Measurements from ENCODE around the gene ATP6AP1. TPM values are rescaled to one million over a fixed set of nuclear protein-coding genes. Genes with fewer than 3 reads are reported as not detected.
A peak's percentile ranks its signal among the peaks of the same experiment; 100 is the strongest.

The ATP6AP1 gene
- total and polyA plus RNA-seq, 2 donors (not counting 3 experiments of a cell fraction or from before 2014, with no cell fraction given), result 145 to 322 TPM

GRCh38 chrX:154485150-154486051 is 56.9 kb downstream of the ATP6AP1 start:
- no peak overlapping the region for H3K27ac ChIP-seq (ENCODE audit: insufficient read depth, low read depth, low read length)
- DNase-seq (ENCODE audit: low read depth, low spot score), result no peak
- H3K79me2 ChIP-seq (ENCODE audit: control insufficient read depth, insufficient read depth, low read length), result peaks cover 10% of the 10 kb centered on the region
- H2AFZ ChIP-seq (ENCODE audit: low read depth, low read length), result no peak overlapping the region
- dilution Hi-C loops (cut with MboI; ENCODE audit: extremely low pct_ligation_motif_present, low sequenced_read_pairs), result no loop called here
- peak overlapping the region; percentile 57 for H3K4me2 ChIP-seq (ENCODE audit: insufficient read depth, low read length)
- peak overlapping the region in 2 of 3 experiments; percentile 46 to 51 for H3K4me3 ChIP-seq (replicated peaks in 1 of 3; ENCODE audit: insufficient read depth in 1 of 3, low read depth in 1 of 3, low read length in 3 of 3)
- no peaks in the 10 kb centered on the region for H3K27me3 ChIP-seq (ENCODE audit: control insufficient read depth in 2 of 2, insufficient read depth in 2 of 2, low read length in 2 of 2)
- H3K4me1 ChIP-seq (ENCODE audit: control insufficient read depth, extremely low read depth, insufficient read depth, low read length), result peaks cover 3% of the 10 kb centered on the region
- FAIRE-seq, result peak; percentile 63
- H3K9me3 ChIP-seq (replicated peaks; ENCODE audit: control insufficient read depth, insufficient read depth, low read length), result no peaks in the 10 kb centered on the region
- peak overlapping the region; percentile 36 for H3K9ac ChIP-seq (replicated peaks; ENCODE audit: extremely low read depth, insufficient read depth, low read length)
- CTCF ChIA-PET, result interaction anchor here (2.0 kb wide), 1 partner anchor 9 kb away, joined by 7 read pairs; no protein-coding TSS in a partner anchor
- POLR2A ChIA-PET, result no interaction called here
- no peaks in the 10 kb centered on the region for H4K20me1 ChIP-seq (replicated peaks; ENCODE audit: control insufficient read depth, extremely low read depth, insufficient read depth, low read length)
- intact Hi-C loops (cut with micrococcal nuclease), result no loop called here
- H3K36me3 ChIP-seq (ENCODE audit: control insufficient read depth in 2 of 2, extremely low read depth in 1 of 2, insufficient read depth in 2 of 2, low read length in 2 of 2), result no peaks in the 10 kb centered on the region
- no peaks in the 10 kb centered on the region for H3K9me1 ChIP-seq (replicated peaks; ENCODE audit: control insufficient read depth, extremely low read depth, insufficient read depth, low read length)
- TF ChIP-seq POLR2AphosphoS5 (IDR thresholded peaks at IDR 0.05; ENCODE audit: insufficient read depth, low read depth, low read length), result no peak
- TF ChIP-seq JUN (IDR thresholded peaks at IDR 0.05; ENCODE audit: borderline replicate concordance, insufficient read depth, insufficient read length, low read depth), result no peak
- TF ChIP-seq, protein P1, sequence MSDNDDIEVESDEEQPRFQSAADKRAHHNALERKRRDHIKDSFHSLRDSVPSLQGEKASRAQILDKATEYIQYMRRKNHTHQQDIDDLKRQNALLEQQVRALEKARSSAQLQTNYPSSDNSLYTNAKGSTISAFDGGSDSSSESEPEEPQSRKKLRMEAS (IDR thresholded peaks at IDR 0.05; ENCODE audit: insufficient read depth, insufficient read length), result no peak
- BruUV-seq (replicated peaks), result no TSS peak

GRCh38 chrX:154486052-154486395 is 57.5 kb downstream of the ATP6AP1 start:
- peak overlapping the region; percentile 37 to 51 (median 46) for H3K4me3 ChIP-seq (replicated peaks in 1 of 3; ENCODE audit: insufficient read depth in 1 of 3, low read depth in 1 of 3, low read length in 3 of 3)
- peak overlapping the region; percentile 57 for H3K4me2 ChIP-seq (ENCODE audit: insufficient read depth, low read length)
- POLR2A ChIA-PET, result no interaction called here
- H4K20me1 ChIP-seq (replicated peaks; ENCODE audit: control insufficient read depth, extremely low read depth, insufficient read depth, low read length), result no peaks in the 10 kb centered on the region
- no TSS peak for BruUV-seq (replicated peaks)
- H2AFZ ChIP-seq (ENCODE audit: low read depth, low read length), result peak overlapping the region; percentile 16
- H3K27me3 ChIP-seq (ENCODE audit: control insufficient read depth in 2 of 2, insufficient read depth in 2 of 2, low read length in 2 of 2), result no peaks in the 10 kb centered on the region
- TF ChIP-seq FOS (IDR thresholded peaks at IDR 0.05; ENCODE audit: borderline replicate concordance, insufficient read depth, low read length), result no peak
- TF ChIP-seq, protein P1 (IDR thresholded peaks at IDR 0.05; ENCODE audit: insufficient read depth, insufficient read length), result no peak
- no peaks in the 10 kb centered on the region for H3K9me3 ChIP-seq (replicated peaks; ENCODE audit: control insufficient read depth, insufficient read depth, low read length)
- peaks cover 3% of the 10 kb centered on the region for H3K4me1 ChIP-seq (ENCODE audit: control insufficient read depth, extremely low read depth, insufficient read depth, low read length)
- no peak for FAIRE-seq
- peak overlapping the region; percentile 36 for H3K9ac ChIP-seq (replicated peaks; ENCODE audit: extremely low read depth, insufficient read depth, low read length)
- intact Hi-C loops (cut with micrococcal nuclease), result no loop called here
- CTCF ChIA-PET, result interaction anchor here (1.4 to 2.0 kb wide), 2 partner anchors 9 to 41 kb away, joined by 4 to 7 read pairs; no protein-coding TSS in a partner anchor
- peaks cover 10% of the 10 kb centered on the region for H3K79me2 ChIP-seq (ENCODE audit: control insufficient read depth, insufficient read depth, low read length)
- dilution Hi-C loops (cut with MboI; ENCODE audit: extremely low pct_ligation_motif_present, low sequenced_read_pairs), result no loop called here
- peak; percentile 2 for DNase-seq (ENCODE audit: low read depth, low spot score)
- no peaks in the 10 kb centered on the region for H3K36me3 ChIP-seq (ENCODE audit: control insufficient read depth in 2 of 2, extremely low read depth in 1 of 2, insufficient read depth in 2 of 2, low read length in 2 of 2)
- no peaks in the 10 kb centered on the region for H3K9me1 ChIP-seq (replicated peaks; ENCODE audit: control insufficient read depth, extremely low read depth, insufficient read depth, low read length)
- no peak overlapping the region for H3K27ac ChIP-seq (ENCODE audit: insufficient read depth, low read depth, low read length)

Small RNAs within 50 kb of the gene (microRNA-seq; reads per million reads assigned to microRNA genes)
- gene MIR6858 (ENCODE audit: borderline number of aligned reads, borderline replicate concordance), result not detected

Small RNAs within 50 kb of the gene (small RNA-seq; reads per million reads assigned to genes)
- not detected for gene MIR6858 (ENCODE audit: insufficient read depth, insufficient read length, low read depth, low replicate concordance)
- gene SNORA70 (ENCODE audit: insufficient read depth, insufficient read length, low read depth, low replicate concordance), result not detected

Other genes starting within 250 kb of the ATP6AP1 start
- gene OPN1MW, start 246.1 kb upstream of the ATP6AP1 start, total RNA-seq, result not detected in 2 replicates
- 0.10 TPM in 1 of 2 replicates, not detected in the other for gene OPN1MW, start 246.1 kb upstream of the ATP6AP1 start, polyA plus RNA-seq
- gene OPN1MW2, start 208.9 kb upstream of the ATP6AP1 start, total RNA-seq, result not detected in 2 replicates
- not detected in 2 replicates for gene OPN1MW2, start 208.9 kb upstream of the ATP6AP1 start, polyA plus RNA-seq
- not detected in 2 replicates for gene OPN1MW3, start 171.1 kb upstream of the ATP6AP1 start, total RNA-seq
- not detected in 2 replicates for gene OPN1MW3, start 171.1 kb upstream of the ATP6AP1 start, polyA plus RNA-seq
- not detected in 2 replicates for gene TEX28, start 133.6 kb upstream of the ATP6AP1 start, total RNA-seq
- not detected in 2 replicates for gene TEX28, start 133.6 kb upstream of the ATP6AP1 start, polyA plus RNA-seq
- gene TKTL1, start 132.9 kb upstream of the ATP6AP1 start, total RNA-seq, result not detected in 2 replicates
- gene TKTL1, start 132.9 kb upstream of the ATP6AP1 start, polyA plus RNA-seq, result 0.03 TPM in 1 of 2 replicates, not detected in the other
- 1,474 and 1,671 TPM in 2 replicates for gene FLNA, start 54.0 kb upstream of the ATP6AP1 start, total RNA-seq
- gene FLNA, start 54.0 kb upstream of the ATP6AP1 start, polyA plus RNA-seq, result 658 and 817 TPM in 2 replicates
- 71.5 and 76.8 TPM in 2 replicates for gene EMD, start 49.4 kb upstream of the ATP6AP1 start, total RNA-seq
- 47.0 and 50.6 TPM in 2 replicates for gene EMD, start 49.4 kb upstream of the ATP6AP1 start, polyA plus RNA-seq
- 2,493 and 2,979 TPM in 2 replicates for gene RPL10, start 30.3 kb upstream of the ATP6AP1 start, total RNA-seq
- 6,375 and 7,586 TPM in 2 replicates for gene RPL10, start 30.3 kb upstream of the ATP6AP1 start, polyA plus RNA-seq
- 47.5 and 61.5 TPM in 2 replicates for gene DNASE1L1, start 19.4 kb upstream of the ATP6AP1 start, total RNA-seq
- 84.9 and 90.8 TPM in 2 replicates for gene DNASE1L1, start 19.4 kb upstream of the ATP6AP1 start, polyA plus RNA-seq
- 43.4 and 46.6 TPM in 2 replicates for gene TAFAZZIN, start 17.1 kb upstream of the ATP6AP1 start, total RNA-seq
- 33.8 and 37.2 TPM in 2 replicates for gene TAFAZZIN, start 17.1 kb upstream of the ATP6AP1 start, polyA plus RNA-seq
- gene GDI1, start 8.5 kb downstream of the ATP6AP1 start, total RNA-seq, result 128 and 131 TPM in 2 replicates
- gene GDI1, start 8.5 kb downstream of the ATP6AP1 start, polyA plus RNA-seq, result 247 and 267 TPM in 2 replicates
- 111 and 123 TPM in 2 replicates for gene FAM50A, start 15.5 kb downstream of the ATP6AP1 start, total RNA-seq
- 66.6 and 75.9 TPM in 2 replicates for gene FAM50A, start 15.5 kb downstream of the ATP6AP1 start, polyA plus RNA-seq
- gene PLXNA3, start 29.6 kb downstream of the ATP6AP1 start, total RNA-seq, result 58.3 and 58.6 TPM in 2 replicates
- gene PLXNA3, start 29.6 kb downstream of the ATP6AP1 start, polyA plus RNA-seq, result 56.8 and 63.2 TPM in 2 replicates
- gene LAGE3, start 50.6 kb downstream of the ATP6AP1 start, total RNA-seq, result 14.3 and 17.8 TPM in 2 replicates
- gene LAGE3, start 50.6 kb downstream of the ATP6AP1 start, polyA plus RNA-seq, result 31.9 and 47.8 TPM in 2 replicates
- 27.2 and 31.4 TPM in 2 replicates for gene UBL4A, start 57.9 kb downstream of the ATP6AP1 start, total RNA-seq
- 25.3 and 28.3 TPM in 2 replicates for gene UBL4A, start 57.9 kb downstream of the ATP6AP1 start, polyA plus RNA-seq
- gene SLC10A3, start 62.0 kb downstream of the ATP6AP1 start, total RNA-seq, result 19.7 and 22.6 TPM in 2 replicates
- gene SLC10A3, start 62.0 kb downstream of the ATP6AP1 start, polyA plus RNA-seq, result 21.9 and 30.8 TPM in 2 replicates
- 25.6 and 42.9 TPM in 2 replicates for gene FAM3A, start 87.6 kb downstream of the ATP6AP1 start, total RNA-seq
- gene FAM3A, start 87.6 kb downstream of the ATP6AP1 start, polyA plus RNA-seq, result 32.0 and 37.3 TPM in 2 replicates
- 159 and 161 TPM in 2 replicates for gene G6PD, start 118.2 kb downstream of the ATP6AP1 start, total RNA-seq
- gene G6PD, start 118.2 kb downstream of the ATP6AP1 start, polyA plus RNA-seq, result 155 and 173 TPM in 2 replicates
- 40.3 and 41.2 TPM in 2 replicates for gene IKBKG, start 118.9 kb downstream of the ATP6AP1 start, total RNA-seq
- gene IKBKG, start 118.9 kb downstream of the ATP6AP1 start, polyA plus RNA-seq, result 47.8 and 52.1 TPM in 2 replicates
- not detected in 2 replicates for gene CTAG1A, start 156.5 kb downstream of the ATP6AP1 start, total RNA-seq
- not detected in 2 replicates for gene CTAG1A, start 156.5 kb downstream of the ATP6AP1 start, polyA plus RNA-seq
- gene CTAG1B, start 190.6 kb downstream of the ATP6AP1 start, total RNA-seq, result not detected in 2 replicates
- gene CTAG1B, start 190.6 kb downstream of the ATP6AP1 start, polyA plus RNA-seq, result not detected in 2 replicates
- not detected in 2 replicates for gene CTAG2, start 224.9 kb downstream of the ATP6AP1 start, total RNA-seq
- not detected in 2 replicates for gene CTAG2, start 224.9 kb downstream of the ATP6AP1 start, polyA plus RNA-seq